22Rv1 (cell line): ENCODE measurements around the gene STK25.

Experiments
- ZFX ChIP-seq: fragments of 450-650 bp; IDR thresholded peaks from 2 replicates; pipeline ENCODE4 v1.6.1; 2017; ENCODE audit warnings: antibody characterized with exemption, borderline replicate concordance
- TF ChIP-seq, protein P1 (sequence below): fragments of 450-650 bp; IDR thresholded peaks from 2 replicates; pipeline ENCODE4 v1.5.1; 2017; ENCODE audit warnings: mild to moderate bottlenecking

DNA sequence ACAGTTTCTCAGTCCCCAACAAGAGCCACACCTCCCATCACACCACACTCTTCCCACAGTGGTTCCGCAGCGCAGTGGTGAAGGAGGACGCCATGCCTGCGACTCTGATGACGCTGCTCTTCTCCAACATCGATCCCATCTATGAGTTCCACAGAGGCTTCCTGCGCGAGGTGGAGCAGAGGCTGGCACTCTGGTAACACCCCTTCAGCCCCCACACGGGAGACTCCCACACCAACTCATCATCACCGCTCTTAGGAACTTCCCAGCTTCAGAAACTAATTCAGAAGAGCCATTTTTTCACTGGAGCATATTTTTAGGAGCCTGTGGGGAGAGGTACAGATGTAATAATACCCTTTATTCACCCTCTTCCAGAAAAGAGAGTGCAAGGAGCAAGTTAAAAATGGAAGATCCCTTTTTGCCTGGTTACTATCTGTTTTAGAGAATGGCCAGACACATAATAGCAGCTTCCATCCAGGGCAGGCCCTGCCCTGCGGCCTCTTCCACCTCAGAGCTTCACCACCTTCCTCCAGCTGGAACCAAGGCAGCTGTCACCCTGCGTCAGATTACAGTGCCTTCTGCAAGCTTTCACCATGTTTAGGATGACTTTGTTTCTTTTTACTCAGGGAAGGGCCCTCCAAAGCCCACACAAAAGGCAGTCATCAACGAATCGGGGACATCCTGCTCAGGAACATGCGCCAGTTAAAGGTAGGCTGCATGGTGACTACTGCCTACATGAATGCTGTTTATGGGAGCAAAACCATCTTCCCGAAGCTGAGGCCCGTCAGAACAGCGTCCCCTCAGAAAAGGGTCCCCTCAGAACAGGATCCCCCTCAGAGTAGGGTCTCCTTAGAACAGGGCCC lies 44.9 kb downstream of the STK25 start:
- TF ChIP-seq, protein P1, sequence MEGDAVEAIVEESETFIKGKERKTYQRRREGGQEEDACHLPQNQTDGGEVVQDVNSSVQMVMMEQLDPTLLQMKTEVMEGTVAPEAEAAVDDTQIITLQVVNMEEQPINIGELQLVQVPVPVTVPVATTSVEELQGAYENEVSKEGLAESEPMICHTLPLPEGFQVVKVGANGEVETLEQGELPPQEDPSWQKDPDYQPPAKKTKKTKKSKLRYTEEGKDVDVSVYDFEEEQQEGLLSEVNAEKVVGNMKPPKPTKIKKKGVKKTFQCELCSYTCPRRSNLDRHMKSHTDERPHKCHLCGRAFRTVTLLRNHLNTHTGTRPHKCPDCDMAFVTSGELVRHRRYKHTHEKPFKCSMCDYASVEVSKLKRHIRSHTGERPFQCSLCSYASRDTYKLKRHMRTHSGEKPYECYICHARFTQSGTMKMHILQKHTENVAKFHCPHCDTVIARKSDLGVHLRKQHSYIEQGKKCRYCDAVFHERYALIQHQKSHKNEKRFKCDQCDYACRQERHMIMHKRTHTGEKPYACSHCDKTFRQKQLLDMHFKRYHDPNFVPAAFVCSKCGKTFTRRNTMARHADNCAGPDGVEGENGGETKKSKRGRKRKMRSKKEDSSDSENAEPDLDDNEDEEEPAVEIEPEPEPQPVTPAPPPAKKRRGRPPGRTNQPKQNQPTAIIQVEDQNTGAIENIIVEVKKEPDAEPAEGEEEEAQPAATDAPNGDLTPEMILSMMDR = no peak
- TF ChIP-seq ZFX = no peak
